PC-9 (cell line): ENCODE data around the gene OTULINL.

Experiments
- CTCF ChIP-seq: fragments of 200-600 bp; sonication (generic); conservative IDR thresholded peaks from 2 replicates; pipeline ENCODE4 v1.6.1; 2017; ENCODE audit warnings: mixed run types, antibody characterized with exemption, mild to moderate bottlenecking, moderate library complexity
- EZH2 ChIP-seq: fragments of 200-600 bp; sonication (generic); IDR thresholded peaks from 2 replicates; pipeline ENCODE4 v1.8.0; 2017; ENCODE audit warnings: antibody characterized with exemption, low read depth

GRCh38 chr5:14581106-14581890 lies at the start of gene OTULINL:
- no peak for TF ChIP-seq CTCF
- TF ChIP-seq EZH2 = no peak
